SH-SY5Y (cell line): ENCODE measurements around the gene TMEM254.

Source experiments
- GATA2 ChIP-seq: IDR thresholded peaks from 2 replicates; pipeline ENCODE4 v1.6.1; 2011; ENCODE audit warnings: mild to moderate bottlenecking, low read depth, low read length
- GATA3 ChIP-seq: IDR thresholded peaks from 2 replicates; pipeline ENCODE4 v1.6.1; 2011; ENCODE audit warnings: low read depth, mild to moderate bottlenecking, low read length, moderate library complexity

The TMEM254 gene

DNA sequence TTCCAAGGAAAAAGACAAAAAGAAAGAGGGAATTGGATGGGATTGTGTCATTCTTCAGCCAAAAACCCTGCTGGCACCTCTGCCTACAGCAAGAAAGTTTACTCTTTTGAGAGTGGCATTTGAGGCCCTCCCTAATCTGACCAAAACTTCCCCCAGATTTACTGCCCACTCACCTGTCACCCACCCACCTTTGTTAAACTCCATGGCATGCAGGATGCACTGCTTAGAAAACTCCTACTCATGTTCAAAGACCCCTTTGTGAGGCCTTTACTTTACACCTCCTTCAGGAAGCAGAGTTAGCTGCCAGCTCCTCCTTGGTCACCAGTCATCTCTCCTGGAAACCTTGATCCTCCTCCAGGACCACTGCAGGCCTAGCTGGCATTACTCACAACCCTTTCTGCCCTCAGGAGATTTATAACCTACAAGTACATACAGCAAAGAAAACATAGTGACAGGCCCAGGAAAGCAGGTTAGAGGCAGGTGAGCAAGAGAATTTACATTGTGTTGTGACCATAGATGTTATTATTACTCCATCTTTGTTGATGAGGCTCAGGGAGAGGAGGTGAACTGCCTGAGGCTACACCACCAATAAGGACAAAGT, 43.7 kb downstream of the TMEM254 start:
- TF ChIP-seq GATA2: no peak
- no peak for TF ChIP-seq GATA3

DNA sequence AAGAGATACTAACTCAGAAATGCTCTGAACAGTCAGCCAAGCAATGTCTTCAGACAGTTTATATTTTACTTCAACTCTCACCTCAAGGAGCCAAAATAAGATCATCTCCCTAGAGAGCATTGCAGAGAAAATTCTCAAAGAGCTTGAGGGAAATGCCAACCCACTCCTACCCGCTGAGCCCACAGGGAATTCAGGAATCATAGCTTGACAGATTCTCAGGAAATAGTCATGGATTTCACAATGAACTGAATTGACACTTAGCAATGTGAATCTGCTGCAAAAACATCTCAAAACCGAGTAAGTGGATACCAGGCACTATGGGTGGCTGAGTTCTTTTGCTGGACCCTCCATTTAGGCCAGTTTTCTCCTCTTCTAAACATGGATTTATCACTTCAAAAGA, 44.3 kb downstream of the TMEM254 start:
- no peak for TF ChIP-seq GATA3

DNA sequence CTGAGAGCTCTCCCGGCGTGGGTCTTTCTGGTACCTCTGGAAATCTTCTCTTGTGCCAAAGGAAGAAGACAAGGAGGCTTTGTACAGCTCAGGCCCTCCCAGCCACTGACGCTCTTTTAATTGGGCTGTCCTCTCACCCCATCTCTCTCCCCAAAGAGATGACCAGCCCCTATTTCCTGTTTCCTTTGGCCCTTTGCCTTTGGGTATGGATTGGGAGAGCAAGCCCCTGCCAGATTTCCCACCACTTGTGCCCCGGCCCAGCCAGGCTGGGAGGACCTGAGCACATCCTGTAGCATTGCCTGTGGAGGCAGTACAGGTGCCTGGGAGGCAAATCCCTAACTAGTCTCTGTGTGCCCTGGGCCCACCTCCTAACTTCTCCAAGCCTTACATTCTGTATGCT, 48.4 kb downstream of the TMEM254 start:
- no peak for TF ChIP-seq GATA2

DNA sequence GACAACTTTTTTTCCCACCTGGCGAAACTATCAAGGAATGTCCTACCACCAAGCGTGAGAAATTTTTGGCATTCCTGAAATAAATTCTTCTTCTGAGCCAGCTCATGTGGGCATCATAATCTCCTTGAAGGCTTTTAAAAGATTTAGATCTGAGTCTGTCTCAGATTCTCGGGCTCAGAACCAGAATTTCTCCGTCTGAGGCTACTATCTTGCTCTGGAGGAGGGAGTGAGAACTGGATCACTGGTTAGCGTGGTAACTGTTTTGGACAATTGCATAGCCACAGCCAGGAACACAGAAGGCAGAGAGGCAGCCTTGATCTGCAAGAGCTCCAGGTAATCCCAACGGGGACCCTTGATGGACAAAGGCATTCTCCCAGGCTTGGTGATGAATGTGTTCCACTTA, 53.0 kb downstream of the TMEM254 start:
- TF ChIP-seq GATA2 (no peak), GATA3 (no peak)

DNA sequence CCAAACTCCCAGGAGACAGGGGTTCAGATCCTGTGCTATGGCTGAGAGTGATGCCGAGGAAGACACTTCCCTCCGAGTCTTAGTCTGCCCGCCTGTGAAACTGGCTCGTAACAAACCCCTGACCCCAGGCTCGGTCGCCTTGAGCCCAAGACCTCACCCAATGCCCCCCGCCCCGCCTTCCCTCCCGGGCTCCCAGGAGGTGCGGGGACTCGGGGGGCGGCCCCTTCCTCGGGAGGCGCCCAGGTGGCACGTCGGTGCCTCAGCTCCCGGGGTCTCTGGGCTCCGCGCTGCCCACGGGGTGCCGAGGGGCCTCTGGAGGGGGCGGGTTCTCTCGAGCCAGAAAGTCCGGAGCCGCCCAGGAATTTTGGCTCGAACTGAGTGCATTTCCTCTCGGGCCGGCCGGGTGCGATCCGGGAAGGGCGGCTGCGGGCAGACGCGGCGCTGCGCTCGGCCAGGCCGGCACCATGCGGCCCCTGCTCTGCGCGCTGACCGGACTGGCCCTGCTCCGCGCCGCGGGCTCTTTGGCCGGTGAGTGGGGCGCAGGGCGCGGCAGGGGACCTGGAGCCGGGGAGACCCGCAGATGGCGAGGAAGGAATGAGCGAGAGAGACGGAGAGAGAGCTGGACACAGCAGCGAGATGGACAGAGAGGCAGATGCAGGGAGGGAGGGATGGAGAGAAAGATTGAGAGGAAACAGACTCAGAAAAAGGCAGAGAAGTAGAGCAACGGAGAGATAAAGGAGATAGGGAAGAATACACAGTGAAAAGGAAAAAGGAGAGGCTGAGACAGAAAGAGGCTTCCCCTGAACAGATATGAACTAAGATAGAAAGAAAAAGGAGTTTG, 54.1 kb downstream of the TMEM254 start, which contains the start of gene PLAC9:
Gene PLAC9 (plus strand): TSS at position 432 of the 841 bp plus-strand sequence. CDS start 33 bp downstream, at position 465.
- TF ChIP-seq GATA3 (no peak), GATA2 (no peak; the same call in 1 of the 2 replicates)

DNA sequence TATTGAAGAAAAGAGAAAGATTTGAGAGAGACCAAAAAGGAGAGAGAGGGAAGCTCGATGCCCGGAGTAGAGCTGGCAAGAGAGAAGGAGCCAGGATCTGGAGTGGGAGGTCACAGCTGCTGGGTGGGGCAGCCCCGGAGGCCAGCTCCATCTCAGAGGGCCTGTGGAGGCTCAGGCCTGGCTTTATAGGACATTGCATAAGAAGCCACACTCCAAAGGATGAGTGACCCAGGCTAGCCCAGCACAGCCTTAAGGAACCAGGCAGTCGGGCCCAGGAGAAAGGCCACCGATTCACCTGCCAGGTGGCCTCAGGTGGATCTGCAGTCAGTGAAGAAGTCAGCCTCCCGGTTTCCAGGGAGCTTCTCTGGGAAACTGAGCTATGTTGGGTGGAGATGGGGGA, 54.7 kb downstream of the TMEM254 start:
- TF ChIP-seq GATA3 (no peak), GATA2 (no peak)

DNA sequence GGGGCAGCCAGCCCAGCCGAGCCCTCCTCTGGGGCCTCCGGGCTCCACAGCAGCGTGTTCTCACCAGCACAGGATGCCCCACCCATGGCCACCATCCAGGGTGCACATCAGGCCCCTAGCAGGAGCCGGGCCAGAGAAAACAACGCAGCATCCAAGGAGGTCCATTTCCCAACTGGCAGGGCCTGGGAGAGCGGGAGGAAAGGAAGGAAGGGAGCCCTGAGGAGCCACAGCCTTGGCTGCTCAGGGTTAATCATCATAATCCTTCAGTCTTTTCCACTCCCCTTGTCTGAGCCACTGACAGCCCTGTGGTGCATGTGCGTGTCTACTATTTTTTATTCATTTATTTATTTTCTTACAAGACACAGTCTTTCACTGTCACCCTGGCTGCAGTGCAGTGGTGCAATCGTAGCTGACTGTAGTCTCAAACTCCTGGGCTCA, 57.7 kb downstream of the TMEM254 start:
- TF ChIP-seq GATA3: no peak
- TF ChIP-seq GATA2: no peak

DNA sequence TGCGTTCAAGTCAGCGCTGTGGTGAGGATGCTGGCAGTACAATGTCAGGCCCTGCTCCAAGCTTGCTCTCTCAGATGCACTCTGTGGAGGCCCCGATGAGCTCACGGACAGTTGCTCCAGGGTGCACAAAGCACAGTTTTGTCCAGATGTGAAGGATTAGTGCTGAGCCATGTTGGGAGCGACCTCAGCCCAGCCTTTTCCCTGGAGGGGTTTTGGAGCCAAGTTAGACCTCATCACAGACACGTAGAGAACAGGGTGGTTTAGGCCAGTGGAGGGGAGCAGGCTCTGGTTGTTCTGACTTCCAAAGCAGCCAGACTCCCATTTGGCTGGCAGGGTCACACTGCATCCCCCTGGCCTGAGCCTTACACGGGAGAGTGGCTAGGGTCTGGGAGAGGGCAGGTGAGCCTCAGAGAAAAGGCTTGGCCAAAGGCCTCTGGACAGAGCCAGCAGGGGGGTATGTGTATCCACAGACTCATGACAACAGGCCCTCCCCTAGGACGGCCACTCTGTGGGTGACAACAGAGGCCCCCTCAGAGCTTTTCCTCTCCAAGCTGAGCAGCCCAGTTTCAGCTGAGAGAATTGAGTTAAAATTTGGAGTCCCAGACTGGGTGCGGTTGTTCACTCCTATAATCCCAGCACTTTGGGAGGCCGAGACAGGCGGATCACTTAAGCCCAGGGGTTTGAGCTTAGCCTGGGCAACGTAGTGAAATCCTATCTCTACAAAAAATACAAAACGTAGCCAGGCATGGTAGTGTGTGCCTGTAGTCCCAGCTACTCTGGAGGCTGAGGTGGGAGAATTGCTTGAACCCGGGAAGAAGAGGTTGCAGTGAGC, 58.8 kb downstream of the TMEM254 start:
- TF ChIP-seq GATA3: no peak
- TF ChIP-seq GATA2: no peak

DNA sequence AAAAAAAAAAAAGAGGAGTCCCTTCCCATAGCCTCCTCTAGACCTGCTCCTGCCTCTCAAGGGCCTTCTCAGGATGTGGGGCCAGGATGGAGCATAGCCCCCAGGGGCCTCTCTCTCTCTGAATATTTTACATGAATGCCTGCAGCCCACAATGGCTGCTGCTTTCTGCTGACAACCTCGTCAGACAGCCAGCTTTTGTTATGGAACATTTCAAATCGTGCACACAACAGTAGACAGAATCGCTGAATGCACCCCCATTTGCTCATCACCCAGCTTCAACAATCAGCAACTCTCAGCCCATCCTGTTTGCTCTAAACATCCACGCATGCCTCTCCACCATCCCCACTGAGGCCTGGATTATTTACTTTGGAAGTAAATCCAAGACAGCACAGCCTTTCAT, 59.5 kb downstream of the TMEM254 start:
- no peak for TF ChIP-seq GATA2
- TF ChIP-seq GATA3: no peak

DNA sequence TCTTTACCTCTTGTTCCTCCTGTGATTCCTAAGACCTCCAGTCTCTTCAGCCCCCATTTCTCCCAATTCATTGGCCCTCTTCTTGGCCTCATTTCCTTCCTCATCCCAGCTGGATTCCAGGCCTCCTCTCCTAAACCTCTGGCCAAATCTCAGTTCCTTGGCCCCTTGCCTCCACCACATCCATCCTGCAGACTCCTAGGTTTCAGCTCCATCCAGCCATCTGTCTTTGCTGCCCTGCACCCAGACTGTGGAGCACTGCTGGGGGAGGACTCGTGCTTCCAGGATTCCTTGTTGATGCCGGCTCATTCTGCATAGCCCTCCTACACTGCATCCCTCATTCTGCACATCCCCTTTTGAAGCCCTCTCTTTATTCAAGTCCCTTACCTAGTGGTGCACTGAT, 60.8 kb downstream of the TMEM254 start:
- no peak for TF ChIP-seq GATA2
- no peak for TF ChIP-seq GATA3

DNA sequence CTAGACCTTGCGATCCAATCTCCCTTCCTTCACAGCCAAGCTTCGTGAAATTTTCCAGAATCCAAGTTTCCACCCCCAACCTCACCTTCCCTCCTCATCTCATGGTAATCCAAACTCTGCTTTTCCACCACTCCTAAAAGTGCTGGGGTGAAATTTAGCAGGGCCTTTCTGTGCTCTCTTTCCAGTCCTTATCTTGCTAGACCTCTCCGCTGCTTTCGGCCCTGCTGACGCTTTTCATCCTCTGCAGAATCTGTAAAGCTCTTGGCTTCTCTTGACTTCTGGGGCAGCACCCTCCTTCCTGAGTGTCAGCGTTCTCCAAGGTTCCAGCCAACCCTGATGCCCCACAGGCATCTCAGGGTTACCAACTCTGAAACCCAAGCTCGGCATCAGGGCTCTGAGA, 61.8 kb downstream of the TMEM254 start:
- no peak for TF ChIP-seq GATA3

DNA sequence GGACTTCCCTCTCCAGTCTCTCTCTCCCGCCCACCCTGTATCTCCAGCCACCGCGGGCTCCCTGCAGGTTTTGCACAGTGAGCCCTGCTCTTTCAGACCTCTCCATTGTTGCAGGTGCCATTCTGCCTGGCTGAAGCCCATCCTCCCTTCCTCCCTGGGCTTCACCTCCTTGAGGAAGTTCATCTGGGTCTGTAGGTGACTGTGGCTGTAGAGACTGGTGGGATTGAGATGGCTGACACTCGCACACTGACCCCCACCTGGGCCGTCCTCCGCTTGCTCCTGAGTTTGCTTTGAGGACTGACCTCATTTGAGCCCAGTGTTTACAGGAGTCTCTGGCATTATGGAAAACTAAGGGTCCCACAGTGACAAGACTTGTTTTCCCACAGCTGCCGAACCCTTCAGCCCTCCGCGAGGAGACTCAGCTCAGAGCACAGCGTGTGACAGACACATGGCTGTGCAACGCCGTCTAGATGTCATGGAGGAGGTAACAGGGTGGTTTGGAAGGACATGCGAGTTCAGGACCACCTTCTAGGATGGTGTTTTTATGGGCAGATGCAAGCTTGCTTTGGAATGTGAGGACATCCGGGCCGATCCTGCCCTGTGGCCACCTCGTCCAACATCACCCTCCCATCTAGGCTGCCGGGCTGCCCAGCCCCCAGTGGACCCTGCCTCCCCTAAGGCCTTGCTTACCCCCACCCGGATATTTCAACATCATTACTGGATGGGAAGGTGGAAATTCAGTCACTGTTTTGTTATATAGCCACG, 63.4 kb downstream of the TMEM254 start:
- no peak for TF ChIP-seq GATA2
- no peak for TF ChIP-seq GATA3
